ENCODE data around the gene KCNJ4.

DNA sequence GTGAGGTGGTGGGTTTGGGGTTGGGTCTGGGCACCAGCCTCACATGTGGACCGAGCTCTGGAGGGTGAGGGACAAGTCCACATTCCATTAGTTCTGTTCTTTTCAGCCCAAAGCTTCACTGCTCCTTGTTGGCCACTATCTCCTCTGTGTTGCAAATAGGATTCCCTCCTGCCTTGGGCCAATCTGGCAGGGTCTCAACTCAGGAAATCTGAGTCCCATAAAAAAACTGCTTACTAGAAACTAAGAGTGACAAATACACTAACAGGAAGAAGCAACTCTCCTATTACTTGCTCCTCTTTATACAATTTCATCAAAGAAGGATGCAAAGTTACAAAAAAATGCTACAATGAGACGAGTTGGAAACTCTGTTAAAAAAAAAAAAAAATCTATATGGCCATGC lies 71.6 kb downstream of the KCNJ4 start:
- TF ChIP-seq, protein P1, sequence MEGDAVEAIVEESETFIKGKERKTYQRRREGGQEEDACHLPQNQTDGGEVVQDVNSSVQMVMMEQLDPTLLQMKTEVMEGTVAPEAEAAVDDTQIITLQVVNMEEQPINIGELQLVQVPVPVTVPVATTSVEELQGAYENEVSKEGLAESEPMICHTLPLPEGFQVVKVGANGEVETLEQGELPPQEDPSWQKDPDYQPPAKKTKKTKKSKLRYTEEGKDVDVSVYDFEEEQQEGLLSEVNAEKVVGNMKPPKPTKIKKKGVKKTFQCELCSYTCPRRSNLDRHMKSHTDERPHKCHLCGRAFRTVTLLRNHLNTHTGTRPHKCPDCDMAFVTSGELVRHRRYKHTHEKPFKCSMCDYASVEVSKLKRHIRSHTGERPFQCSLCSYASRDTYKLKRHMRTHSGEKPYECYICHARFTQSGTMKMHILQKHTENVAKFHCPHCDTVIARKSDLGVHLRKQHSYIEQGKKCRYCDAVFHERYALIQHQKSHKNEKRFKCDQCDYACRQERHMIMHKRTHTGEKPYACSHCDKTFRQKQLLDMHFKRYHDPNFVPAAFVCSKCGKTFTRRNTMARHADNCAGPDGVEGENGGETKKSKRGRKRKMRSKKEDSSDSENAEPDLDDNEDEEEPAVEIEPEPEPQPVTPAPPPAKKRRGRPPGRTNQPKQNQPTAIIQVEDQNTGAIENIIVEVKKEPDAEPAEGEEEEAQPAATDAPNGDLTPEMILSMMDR (IDR thresholded peaks at IDR 0.05), result no peak
- no peak for TF ChIP-seq POLR2AphosphoS5 (IDR thresholded peaks at IDR 0.05; ENCODE audit: low read depth, low read length)
- TF ChIP-seq, protein P2, sequence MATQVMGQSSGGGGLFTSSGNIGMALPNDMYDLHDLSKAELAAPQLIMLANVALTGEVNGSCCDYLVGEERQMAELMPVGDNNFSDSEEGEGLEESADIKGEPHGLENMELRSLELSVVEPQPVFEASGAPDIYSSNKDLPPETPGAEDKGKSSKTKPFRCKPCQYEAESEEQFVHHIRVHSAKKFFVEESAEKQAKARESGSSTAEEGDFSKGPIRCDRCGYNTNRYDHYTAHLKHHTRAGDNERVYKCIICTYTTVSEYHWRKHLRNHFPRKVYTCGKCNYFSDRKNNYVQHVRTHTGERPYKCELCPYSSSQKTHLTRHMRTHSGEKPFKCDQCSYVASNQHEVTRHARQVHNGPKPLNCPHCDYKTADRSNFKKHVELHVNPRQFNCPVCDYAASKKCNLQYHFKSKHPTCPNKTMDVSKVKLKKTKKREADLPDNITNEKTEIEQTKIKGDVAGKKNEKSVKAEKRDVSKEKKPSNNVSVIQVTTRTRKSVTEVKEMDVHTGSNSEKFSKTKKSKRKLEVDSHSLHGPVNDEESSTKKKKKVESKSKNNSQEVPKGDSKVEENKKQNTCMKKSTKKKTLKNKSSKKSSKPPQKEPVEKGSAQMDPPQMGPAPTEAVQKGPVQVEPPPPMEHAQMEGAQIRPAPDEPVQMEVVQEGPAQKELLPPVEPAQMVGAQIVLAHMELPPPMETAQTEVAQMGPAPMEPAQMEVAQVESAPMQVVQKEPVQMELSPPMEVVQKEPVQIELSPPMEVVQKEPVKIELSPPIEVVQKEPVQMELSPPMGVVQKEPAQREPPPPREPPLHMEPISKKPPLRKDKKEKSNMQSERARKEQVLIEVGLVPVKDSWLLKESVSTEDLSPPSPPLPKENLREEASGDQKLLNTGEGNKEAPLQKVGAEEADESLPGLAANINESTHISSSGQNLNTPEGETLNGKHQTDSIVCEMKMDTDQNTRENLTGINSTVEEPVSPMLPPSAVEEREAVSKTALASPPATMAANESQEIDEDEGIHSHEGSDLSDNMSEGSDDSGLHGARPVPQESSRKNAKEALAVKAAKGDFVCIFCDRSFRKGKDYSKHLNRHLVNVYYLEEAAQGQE (IDR thresholded peaks at IDR 0.05; ENCODE audit: insufficient read depth in 1 of 2, low read depth in 2 of 2, low read length in 1 of 2), result no peak

All from Panc1 (cell line).